Neural crest cell (in vitro differentiated cells): Measurements from ENCODE around the gene TCF7L2. TPM values are rescaled to one million over a fixed set of nuclear protein-coding genes. Genes with fewer than 3 reads are reported as not detected.

Experiments
- DNase-seq: peaks from one replicate; pipeline ENCODE4 v3.0.0; 2021; ENCODE audit warnings: low read depth, mixed read lengths, low spot score
- H3K27ac Mint-ChIP-seq: one replicate; pipeline ENCODE4 v1.8.0; 2021; ENCODE audit warnings: mild to moderate bottlenecking, mixed read lengths; ENCODE audit not compliant: unreplicated experiment
- H3K27me3 Mint-ChIP-seq: 2 replicates; pipeline ENCODE4 v1.8.0; 2021; ENCODE audit warnings: low read depth, mild to moderate bottlenecking, mixed read lengths
- H3K36me3 Mint-ChIP-seq: 2 replicates; pipeline ENCODE4 v1.8.0; 2021; ENCODE audit warnings: low read depth, mild to moderate bottlenecking, mixed read lengths
- H3K4me1 Mint-ChIP-seq: 2 replicates; pipeline ENCODE4 v1.8.0; 2021; ENCODE audit warnings: mixed read lengths
- H3K4me3 Mint-ChIP-seq: one replicate; pipeline ENCODE4 v1.8.0; 2021; ENCODE audit warnings: mild to moderate bottlenecking, mixed read lengths
- H3K9me3 Mint-ChIP-seq: 2 replicates; pipeline ENCODE4 v1.8.0; 2021; ENCODE audit warnings: mixed read lengths
- CTCF ChIP-seq: fragments of 200-600 bp; sonication (generic); conservative IDR thresholded peaks from 2 replicates; pipeline ENCODE4 v1.5.0; 2021; ENCODE audit warnings: antibody characterized with exemption, mild to moderate bottlenecking
- total RNA-seq: library from RNA; stranded (reverse); gene quantifications from 2 replicates; pipeline ENCODE4 v1.2.1, GENCODE V29; 2021

Gene TCF7L2
- total RNA-seq, 1 donor from 2014 or later, result 34.8 TPM

DNA sequence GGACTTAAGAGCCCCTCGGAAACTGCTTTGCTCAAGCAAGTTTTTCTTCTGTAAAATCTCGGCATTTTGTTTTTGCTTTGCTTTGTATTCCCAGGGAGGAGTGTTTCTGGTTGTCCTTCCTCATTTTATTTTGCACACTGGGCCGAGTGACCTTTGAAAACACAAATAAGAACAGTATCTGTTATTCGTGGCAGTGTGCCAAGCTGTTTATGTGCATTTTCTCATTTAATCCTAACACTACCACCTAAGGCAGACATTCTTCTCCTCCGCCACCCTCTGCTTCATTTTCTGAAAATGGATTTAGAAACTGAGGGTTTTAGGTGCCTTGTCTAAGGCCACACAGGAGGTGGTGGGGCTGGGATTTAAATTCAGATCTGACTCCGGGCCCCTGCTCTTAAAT lies 218.5 kb downstream of the TCF7L2 start:
- Mint-ChIP-seq H3K27me3 (no peaks in the 10 kb centered on the region), H3K4me1 (peaks cover 9% of the 10 kb centered on the region), H3K27ac (no peak overlapping the region), H3K36me3 (peaks cover 12% of the 10 kb centered on the region), H3K4me3 (no peak overlapping the region), H3K9me3 (no peaks in the 10 kb centered on the region)
- DNase-seq, result no peak
- no peak for TF ChIP-seq CTCF

- Mint-ChIP-seq H3K27ac (no peak overlapping the region), H3K4me3 (no peak overlapping the region), H3K4me1 (peaks cover 9% of the 10 kb centered on the region), H3K27me3 (no peaks in the 10 kb centered on the region), H3K36me3 (peaks cover 9% of the 10 kb centered on the region), H3K9me3 (no peaks in the 10 kb centered on the region)
- DNase-seq, result no peak
- no peak for TF ChIP-seq CTCF
Measured at GRCh38 chr10:113169111-113169510, 219.1 kb downstream of the TCF7L2 start.

DNA sequence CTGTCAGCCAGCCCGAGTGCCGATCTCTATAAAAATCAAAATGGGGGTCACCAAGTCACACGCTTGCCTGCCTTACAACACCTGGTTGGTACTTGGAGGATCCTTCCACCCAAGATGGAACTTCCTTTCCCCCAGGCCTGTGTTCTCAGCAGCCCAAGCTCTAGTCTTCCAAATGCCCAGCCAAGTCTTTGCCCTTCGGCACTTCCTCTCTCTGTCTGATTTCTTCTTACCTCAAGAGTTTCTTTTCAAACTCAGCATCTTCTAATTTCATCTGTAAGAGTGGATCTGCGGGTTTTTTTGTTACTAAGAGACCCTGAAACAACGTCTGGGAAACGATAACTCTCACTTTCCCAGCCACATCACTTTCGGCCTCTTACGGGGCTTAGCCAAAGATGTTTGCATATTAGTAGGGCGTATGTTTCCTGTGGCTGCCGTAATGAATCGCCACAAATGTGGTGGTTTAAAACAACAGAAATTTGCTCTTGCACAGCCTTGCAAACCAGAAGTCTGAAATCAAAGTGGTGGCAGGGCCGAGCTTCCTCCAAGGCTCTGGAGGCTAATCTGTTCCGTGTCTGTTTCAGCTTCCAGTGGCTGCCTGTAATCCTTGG lies 219.9 kb downstream of the TCF7L2 start:
- no peak for DNase-seq
- Mint-ChIP-seq H3K4me3 (no peak overlapping the region), H3K27me3 (no peaks in the 10 kb centered on the region), H3K27ac (no peak overlapping the region), H3K4me1 (peaks cover 9% of the 10 kb centered on the region), H3K36me3 (peaks cover 5% of the 10 kb centered on the region), H3K9me3 (no peaks in the 10 kb centered on the region)
- TF ChIP-seq CTCF, result no peak

DNA sequence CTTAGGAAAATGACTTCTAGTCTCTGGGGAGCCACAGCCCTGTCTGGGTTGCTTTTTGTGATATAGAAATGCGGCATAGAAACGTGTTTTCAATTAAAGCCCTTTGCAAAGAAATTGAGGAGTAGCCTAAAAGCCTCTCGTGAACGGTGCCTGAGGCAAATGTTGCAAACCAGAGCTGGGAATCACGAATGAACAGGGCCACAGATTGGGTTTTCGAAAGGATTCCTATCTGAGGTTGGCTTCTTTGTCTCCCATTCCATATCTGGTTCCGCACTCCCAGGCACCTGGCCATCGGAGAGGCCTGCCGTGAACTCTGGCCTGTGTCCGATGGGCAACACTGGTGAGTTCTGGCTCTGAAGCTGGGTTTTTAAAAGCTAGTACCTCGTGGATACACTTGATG lies 221.6 kb downstream of the TCF7L2 start:
- Mint-ChIP-seq H3K27me3 (no peaks in the 10 kb centered on the region), H3K27ac (no peak overlapping the region), H3K4me1 (peaks cover 4% of the 10 kb centered on the region), H3K9me3 (no peaks in the 10 kb centered on the region), H3K36me3 (peaks cover 5% of the 10 kb centered on the region), H3K4me3 (no peak overlapping the region)
- DNase-seq, result no peak
- no peak for TF ChIP-seq CTCF

- no peaks in the 10 kb centered on the region for H3K36me3 Mint-ChIP-seq
- H3K27ac Mint-ChIP-seq, result no peak overlapping the region
- TF ChIP-seq CTCF, result no peak
- no peaks in the 10 kb centered on the region for H3K9me3 Mint-ChIP-seq
- DNase-seq, result no peak
- no peaks in the 10 kb centered on the region for H3K27me3 Mint-ChIP-seq
- peaks cover 13% of the 10 kb centered on the region for H3K4me1 Mint-ChIP-seq
- no peak overlapping the region for H3K4me3 Mint-ChIP-seq
Measured at GRCh38 chr10:113175176-113175575, 225.1 kb downstream of the TCF7L2 start.
